HK-2 (cell line): ENCODE data around the gene CD84.
"Not testable (repeated sequence)": the region's sequence is repeated elsewhere in the genome, so short reads cannot be mapped to it uniquely, and the experiment has no call there.

ENCODE experiments used
- DNase-seq: peaks from one replicate; pipeline ENCODE4 v3.0.0-alpha.2; 2018; ENCODE audit not compliant: unreplicated experiment

Gene CD84

DNA sequence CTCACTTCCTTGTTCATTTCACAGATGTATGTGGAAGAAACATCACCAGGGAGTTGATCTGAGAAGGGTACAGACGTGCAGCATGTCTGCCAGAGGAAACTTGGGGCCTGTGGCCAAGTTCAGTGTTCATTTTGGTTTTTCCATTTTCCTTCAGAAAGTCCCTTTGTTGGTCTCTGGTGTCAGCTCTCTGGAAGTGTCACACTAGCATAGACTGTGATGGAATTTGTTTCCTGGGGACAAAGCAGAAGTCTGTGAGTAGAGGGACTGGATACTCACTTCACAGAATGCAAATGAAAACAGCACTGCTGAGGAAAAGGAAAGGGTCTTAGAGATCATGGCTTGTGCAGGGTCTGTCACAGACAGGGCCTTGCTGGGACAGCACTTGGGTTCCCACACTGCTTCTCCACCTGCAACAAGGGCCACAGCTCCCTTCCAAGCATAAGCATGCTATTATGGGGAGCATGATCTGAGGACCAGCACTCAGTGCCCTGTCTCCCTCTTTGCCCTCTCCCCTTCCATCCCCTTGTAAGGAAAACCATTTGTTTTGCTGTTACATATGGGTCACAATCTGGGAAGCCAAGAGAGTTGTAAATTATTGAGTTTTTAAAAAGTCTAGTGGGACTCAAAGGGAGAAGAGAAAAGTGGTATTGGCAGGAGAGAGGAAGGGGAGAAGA, 31.4 kb upstream of the CD84 start:
- no peak for DNase-seq

GRCh38 chr1:160608941-160609340, 29.6 kb upstream of the CD84 start:
- DNase-seq: no peak

GRCh38 chr1:160608514-160608913, 29.2 kb upstream of the CD84 start:
- no peak for DNase-seq

DNA sequence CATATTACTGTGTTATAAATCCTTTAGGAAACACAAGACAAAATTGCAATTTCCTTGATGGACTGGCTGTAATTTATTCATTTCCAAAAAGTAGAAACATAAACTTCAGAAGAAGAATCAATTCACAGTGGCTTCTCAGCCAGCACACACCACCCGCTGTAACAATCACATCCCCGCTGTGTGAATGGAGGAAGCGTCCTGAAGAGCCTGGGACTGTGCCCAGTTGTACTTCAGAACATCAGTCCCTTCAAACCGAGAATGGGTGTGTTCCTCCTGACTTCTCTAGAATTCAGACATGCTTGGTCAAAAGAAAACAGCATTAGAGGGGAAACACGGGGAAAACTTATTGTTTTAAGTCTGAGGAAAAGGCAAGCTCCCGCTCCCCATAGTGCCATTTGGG, 28.8 kb upstream of the CD84 start:
- no peak for DNase-seq

DNA sequence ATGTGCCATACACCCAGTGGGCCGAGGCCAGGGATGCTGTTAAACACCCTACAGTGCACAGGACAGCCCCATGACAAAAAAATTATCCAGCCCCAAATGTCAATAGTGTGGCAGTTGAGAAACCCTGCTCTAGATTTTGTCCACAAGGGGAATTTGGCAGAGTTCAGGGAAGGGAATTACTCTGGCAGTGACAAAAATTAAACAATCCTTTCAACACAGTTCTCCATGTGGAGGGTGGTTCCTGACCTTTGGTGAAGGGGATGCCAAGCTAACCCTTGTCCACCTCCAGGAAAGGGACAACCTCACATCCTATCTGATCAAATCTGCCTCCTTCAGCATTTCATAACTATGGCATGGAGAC, 28.4 kb upstream of the CD84 start:
- no peak for DNase-seq

GRCh38 chr1:160607011-160607671, 27.8 kb upstream of the CD84 start:
- peak; percentile 43 for DNase-seq

DNA sequence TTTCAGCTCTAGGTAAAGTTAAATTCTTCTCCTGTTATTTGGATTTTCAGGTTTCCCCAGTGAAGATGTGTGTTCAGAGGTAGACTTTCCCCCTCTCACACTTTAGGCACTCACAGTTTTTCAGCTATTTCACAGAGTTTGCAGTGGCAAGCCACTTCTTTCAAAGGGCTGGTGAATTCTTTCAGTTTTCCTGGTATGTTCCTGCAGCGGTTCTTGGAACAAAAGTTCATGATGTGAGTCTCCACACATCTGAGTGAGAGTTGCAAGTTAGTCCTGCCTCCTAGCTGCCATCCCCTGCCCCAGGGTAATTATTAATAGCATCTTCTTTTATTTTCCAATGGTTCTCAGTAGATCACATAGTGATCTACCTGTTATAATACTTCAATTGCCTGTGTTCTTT, 27.3 kb upstream of the CD84 start:
- no peak for DNase-seq

DNA sequence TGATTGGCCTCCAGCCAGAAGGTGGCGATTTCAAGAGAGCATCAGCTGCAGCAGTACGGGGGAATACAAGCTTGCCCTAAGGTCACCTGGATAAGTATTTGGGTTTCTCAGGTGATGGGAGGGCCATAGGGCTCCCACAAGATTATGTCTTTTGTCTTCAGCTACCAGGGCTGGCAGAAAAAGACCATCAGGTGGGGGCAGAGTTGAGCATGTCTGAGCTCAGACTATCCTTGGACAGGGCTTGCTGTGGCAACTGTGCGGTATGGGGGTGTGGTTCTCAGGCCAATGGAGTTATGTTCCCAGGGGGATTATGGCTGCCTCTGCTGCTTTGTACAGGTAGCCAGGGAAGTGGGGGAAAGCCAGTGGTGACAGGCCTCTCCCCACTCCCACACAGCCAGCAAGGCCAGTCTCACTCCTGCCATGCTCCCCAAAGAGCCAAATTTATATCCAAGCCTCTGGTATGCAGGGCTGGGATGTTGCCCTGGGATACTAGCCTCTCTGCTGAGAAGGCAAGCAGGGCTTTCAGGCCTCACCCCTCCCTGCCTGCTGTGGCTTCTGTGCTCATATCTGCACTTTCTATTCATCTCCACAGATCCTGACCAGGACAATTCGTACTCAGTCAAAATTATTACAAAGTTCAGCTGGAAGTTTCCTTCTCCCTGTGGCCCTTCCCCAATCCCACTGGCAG, 26.6 kb upstream of the CD84 start:
- no peak for DNase-seq

DNA sequence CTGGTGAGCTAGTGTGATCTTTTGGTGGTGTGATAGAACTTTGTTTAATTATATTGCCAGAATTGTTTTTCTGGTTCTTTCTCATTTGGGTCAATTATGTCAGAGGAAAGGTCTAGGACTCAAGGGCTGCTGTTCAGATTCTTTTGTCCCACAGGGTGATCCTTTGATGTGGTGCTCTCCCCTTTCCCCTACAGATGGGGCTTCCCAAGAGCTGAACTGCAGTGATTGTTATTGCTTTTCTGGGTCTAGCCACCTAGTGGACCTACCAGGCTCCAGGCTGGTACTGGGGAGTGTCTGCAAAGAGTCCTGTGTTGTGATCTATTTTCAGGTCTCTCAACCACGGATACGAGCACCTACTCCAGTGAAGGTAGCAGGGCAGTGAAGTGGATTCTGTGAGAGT, 25.9 kb upstream of the CD84 start:
- DNase-seq: no peak

DNA sequence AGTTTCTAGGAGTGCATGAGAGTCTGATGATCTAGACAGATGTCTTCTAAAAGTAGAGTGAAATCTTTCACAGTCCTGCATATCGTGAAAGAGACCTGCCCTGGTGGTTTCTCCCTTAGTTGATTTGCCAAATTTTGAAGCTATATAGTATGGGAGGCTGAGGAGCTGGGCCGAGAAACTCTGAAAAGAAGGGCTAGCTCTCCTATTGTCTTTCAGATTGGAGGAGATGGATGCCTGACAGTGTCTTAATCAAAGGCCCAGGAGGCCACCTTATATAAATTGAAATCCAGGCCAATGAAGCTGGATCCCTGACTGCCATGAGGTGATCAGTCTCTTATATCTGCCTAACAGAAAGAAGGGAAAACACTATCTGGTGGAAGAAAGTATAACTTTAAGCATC, 18.4 kb upstream of the CD84 start:
- no peak for DNase-seq

- DNase-seq: no peak
These were observed 17.8 kb upstream of the CD84 start for GRCh38 chr1:160597051-160597450.

DNA sequence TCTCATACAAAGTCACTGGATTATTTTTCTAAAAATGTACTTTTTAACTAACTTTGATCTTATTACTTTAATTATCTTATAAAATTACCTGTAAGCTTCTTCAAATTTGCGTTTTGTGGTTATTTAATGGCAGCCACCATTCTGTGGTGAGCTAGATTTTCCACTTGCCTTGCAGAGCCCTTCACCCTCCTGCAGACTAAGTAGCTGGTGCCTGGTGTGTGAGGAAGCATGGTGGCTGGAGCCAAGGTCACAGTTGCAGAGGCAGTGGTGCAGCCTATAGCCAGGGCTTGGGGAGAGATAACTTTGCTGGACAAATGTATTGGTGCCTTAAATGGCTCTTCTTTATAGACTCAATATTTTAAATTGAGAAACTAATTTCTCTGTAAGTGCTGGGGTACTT, 11.2 kb upstream of the CD84 start:
- DNase-seq: no peak

- DNase-seq: no peak
These were observed 9.2 kb upstream of the CD84 start for GRCh38 chr1:160588468-160588867.

DNA sequence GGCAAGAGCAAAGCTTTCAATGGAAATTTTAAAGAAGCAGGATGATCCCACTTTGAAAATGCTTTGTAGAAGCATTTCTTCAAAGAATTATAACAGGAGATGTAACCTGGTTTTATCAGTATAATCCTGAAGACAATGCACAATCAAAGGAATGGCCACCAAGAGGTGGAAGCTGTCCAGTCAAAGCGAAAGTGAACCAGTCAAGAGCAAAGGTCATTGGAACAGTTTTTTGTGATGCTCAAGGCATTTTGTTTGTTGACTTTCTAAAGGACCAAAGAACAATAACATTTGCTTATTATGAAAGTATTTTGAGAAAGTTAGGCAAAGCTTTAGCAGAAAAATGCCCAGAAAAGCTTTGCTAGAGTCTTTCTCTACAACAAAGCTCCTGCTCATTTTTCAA, 5.5 kb upstream of the CD84 start:
- no peak for DNase-seq

DNA sequence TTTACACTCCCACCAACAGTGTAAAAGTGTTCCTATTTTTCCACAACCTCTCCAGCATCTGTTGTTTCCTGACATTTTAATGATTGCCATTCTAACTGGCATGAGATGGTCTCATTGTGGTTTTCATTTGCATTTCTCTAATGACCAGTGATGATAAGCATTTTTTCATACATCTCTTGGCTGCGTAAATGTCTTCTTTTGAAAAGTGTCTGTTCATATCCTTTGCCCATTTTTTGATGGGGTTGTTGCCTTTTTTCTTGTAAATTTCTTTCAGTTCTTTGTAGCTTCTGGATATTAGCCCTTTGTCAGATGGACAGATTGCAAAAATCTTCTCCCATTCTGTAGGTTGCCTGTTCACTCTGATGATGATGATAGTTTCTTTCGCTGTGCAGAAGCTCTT, 3.7 kb upstream of the CD84 start:
- not testable (repeated sequence) for DNase-seq

- no peak for DNase-seq
These were observed 2.7 kb upstream of the CD84 start for GRCh38 chr1:160581961-160582360.

DNA sequence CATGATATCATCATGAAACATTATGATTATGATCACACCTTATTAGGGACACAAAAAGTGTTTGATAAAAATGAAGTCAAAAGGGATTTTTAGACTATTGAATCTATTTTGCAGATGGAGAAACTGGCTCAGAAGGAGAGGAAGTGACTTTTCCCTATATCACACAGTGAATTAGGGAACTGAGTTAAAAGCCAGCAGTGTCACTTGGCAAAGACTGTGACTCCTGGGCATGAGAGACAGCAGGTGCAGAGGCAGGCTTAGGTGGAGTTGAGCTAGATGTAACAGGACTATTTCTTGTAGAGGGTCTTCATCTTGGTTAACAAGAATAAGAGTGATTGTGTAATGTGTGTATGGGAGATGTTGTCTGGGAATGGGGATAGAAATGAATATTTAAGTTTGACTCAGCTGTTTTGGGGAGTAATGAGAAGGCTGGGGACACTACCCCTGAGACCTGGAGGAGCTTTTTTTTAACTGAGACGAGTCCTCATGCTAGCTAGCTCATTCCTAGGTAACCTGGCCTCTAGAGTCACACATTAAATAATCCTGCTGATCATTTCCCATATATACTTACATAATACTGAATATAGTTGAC, 1.0 kb upstream of the CD84 start:
- DNase-seq: no peak

DNA sequence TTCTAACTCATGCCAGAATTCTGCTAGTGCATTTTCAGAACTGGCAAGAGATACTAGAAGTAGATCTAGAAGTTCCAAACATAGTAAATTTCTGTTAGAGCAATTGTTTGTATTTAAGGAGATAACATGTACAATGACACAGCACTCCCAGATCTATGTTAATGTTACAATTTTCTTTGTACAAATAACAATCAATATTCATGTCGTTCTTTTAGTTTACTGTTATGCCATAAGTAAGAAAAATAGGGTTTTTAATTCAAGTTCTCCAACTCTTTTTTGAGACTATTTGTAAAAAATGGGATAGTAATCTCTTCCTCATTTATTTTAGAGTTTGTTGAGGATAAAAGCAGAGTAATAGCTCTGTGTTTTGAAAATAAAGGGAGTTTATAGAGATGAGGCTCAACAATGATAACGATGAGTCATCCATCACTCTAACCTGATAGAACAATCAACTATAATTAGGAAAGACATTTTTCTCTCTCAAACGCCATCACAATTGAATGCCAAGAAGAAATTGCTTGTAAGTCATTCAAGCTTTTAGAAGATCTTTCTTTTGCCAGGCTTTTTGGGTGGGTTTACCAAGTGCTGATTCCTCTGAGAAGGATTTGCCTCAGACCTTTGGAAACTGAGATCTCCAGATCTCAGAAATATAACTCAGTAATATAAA, 638 bp downstream of the CD84 start:
- DNase-seq: no peak

DNA sequence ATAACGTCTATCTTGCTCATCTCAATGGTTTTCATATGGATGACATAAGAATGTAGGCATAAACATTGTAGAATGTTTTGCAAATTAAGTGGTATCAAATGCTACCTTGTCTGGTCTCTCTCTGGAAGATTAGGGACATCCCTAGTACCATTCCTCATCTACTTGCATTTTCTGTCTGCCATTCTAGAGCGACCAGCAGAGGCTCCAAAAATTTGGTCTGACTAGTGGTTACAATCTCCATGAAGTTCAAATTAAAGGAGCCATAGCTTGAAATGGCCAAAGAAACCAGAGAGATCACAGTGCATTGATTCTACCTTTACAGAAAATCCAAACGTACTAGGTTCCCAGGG, 1.1 kb downstream of the CD84 start:
- DNase-seq: no peak

DNA sequence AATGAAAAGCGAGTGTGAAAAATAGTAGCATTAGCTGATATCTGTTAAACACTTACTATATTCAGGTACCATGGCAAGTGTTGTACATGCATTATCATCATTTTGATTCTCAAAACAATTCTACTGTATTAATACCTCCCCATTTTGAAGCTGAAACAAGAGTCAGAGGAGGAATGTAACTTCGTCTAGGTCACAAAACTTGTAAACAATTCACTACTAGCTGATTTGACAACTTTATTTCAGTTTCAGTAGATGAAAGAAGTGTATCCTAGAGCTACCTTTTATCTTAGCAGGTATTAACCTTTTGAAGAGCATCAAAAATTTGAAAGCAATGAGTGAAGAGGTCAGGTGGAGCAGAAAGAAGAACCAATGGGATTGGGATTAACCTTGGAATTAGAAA, 1.6 kb downstream of the CD84 start:
- no peak for DNase-seq

GRCh38 chr1:160576884-160577283, 2.4 kb downstream of the CD84 start:
- DNase-seq: no peak

DNA sequence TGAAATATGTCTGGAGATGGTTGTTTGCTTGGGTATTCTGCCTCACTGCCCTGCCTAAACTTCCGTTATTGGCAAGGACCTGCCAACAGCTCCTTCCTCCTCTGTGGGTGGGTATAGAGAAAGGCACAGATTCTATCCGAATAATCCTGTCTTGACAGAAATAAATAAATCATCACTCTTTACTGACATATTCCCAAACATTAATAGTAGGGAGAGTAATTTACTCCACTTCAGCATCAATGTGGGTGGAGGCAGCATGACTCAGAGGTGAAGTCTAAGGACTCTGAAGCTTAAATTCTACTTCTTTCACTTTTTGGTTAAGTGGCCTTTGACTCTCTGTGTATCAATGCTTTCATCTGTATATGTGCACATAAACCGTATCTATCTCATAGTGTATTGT, 2.9 kb downstream of the CD84 start:
- no peak for DNase-seq
